Osteoblast (primary cell): ENCODE data around the gene TMEM176A. TPM values are rescaled to one million over a fixed set of nuclear protein-coding genes. Genes with fewer than 3 reads are reported as not detected.

Source experiments
- DNase-seq: peaks from one replicate; pipeline ENCODE4 v3.0.0; 2011; ENCODE audit warnings: low spot score, mixed read lengths; ENCODE audit not compliant: insufficient read length; ENCODE audit errors: missing footprints
- H2AFZ ChIP-seq: 2 replicates; pipeline ENCODE4 v1.6.0; 2011; ENCODE audit warnings: mild to moderate bottlenecking, low read length
- H3K27ac ChIP-seq: 2 replicates; pipeline ENCODE4 v1.5.1; 2011; ENCODE audit warnings: mild to moderate bottlenecking, low read depth, low read length, moderate library complexity
- H3K27me3 ChIP-seq: 2 replicates; pipeline ENCODE4 v1.6.0; 2012; ENCODE audit warnings: mild to moderate bottlenecking, control low read depth, inconsistent platforms, low read length, moderate library complexity; ENCODE audit not compliant: insufficient read depth
- H3K36me3 ChIP-seq: 2 replicates; pipeline ENCODE4 v1.5.1; 2011; ENCODE audit warnings: mild to moderate bottlenecking, low read length, control low read depth, moderate library complexity; ENCODE audit not compliant: insufficient read depth
- H3K4me1 ChIP-seq: 2 replicates; pipeline ENCODE4 v1.5.1; 2011; ENCODE audit warnings: mild to moderate bottlenecking, low read length, control low read depth, moderate library complexity; ENCODE audit not compliant: insufficient read depth
- H3K4me2 ChIP-seq: 2 replicates; pipeline ENCODE4 v1.6.0; 2011; ENCODE audit warnings: mild to moderate bottlenecking, low read length; ENCODE audit not compliant: insufficient read depth
- H3K4me3 ChIP-seq: fragments of 200-600 bp; sonication (generic); 3 replicates; pipeline ENCODE4 v1.5.1; 2012; ENCODE audit warnings: mild to moderate bottlenecking, low read length, inconsistent platforms; ENCODE audit not compliant: insufficient read depth
- H3K79me2 ChIP-seq: 2 replicates; pipeline ENCODE4 v1.6.0; 2012; ENCODE audit warnings: mild to moderate bottlenecking, low read length, control low read depth, inconsistent platforms; ENCODE audit not compliant: insufficient read depth
- H3K9me3 ChIP-seq: 2 replicates; pipeline ENCODE4 v1.5.1; 2011; ENCODE audit warnings: low read depth, low read length, control low read depth
- H4K20me1 ChIP-seq: 2 replicates; pipeline ENCODE4 v1.6.0; 2012; ENCODE audit warnings: mild to moderate bottlenecking, low read length, control low read depth; ENCODE audit not compliant: insufficient read depth
- total RNA-seq: library from RNA; depleted of rRNA; stranded (reverse); fragments of >200 nt; gene quantifications from 2 replicates; pipeline ENCODE4 v1.2.3, GENCODE V29; 2012
- TF ChIP-seq, protein P1 (sequence below): IDR thresholded peaks from 2 replicates; pipeline ENCODE4 v1.5.1; 2011; ENCODE audit warnings: mild to moderate bottlenecking, low read depth, low read length, moderate library complexity; ENCODE audit errors: extremely low read depth

TMEM176A gene
- total RNA-seq, 1 donor, result not detected

DNA sequence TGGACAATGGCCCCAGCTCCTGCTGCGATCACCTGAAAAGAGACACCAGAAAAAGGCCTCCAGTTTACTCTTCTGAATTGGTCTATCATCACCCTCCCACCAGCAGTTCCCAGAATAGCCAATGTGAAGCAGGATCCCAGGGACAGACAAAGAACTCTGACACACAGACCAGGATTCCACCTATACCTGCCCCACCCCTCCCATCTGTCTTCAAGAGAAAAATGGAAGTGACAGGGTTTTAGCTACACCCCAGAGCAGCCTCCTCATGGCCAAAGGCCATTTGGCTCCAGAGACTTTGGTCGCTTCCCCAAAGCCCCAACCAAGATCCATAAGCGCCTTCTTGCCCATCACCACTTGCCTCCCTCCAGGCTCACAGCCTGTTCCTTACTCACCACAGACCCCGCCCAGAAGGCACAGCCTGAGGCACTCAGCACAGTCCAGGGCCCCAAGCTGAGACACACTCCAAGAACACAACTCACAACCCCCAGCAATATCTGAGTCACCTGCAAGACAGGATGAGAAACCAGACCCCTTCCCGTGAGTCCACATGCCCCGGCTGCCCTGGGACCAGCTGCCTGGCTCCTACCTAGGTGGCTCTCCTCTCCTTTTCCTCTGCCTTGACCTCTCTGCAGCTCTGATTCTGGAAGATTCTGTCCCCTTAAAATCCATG lies 6.9 kb upstream of the TMEM176A start:
- Histone ChIP-seq H4K20me1 (no peaks in the 10 kb centered on the region), H3K27ac (no peak overlapping the region), H3K4me3 (no peak overlapping the region), H3K9me3 (no peaks in the 10 kb centered on the region), H3K36me3 (no peaks in the 10 kb centered on the region), H3K4me2 (no peak overlapping the region), H3K79me2 (no peaks in the 10 kb centered on the region), H3K27me3 (peaks cover 2% of the 10 kb centered on the region), H2AFZ (no peak overlapping the region), H3K4me1 (no peaks in the 10 kb centered on the region)
- TF ChIP-seq, protein P1, sequence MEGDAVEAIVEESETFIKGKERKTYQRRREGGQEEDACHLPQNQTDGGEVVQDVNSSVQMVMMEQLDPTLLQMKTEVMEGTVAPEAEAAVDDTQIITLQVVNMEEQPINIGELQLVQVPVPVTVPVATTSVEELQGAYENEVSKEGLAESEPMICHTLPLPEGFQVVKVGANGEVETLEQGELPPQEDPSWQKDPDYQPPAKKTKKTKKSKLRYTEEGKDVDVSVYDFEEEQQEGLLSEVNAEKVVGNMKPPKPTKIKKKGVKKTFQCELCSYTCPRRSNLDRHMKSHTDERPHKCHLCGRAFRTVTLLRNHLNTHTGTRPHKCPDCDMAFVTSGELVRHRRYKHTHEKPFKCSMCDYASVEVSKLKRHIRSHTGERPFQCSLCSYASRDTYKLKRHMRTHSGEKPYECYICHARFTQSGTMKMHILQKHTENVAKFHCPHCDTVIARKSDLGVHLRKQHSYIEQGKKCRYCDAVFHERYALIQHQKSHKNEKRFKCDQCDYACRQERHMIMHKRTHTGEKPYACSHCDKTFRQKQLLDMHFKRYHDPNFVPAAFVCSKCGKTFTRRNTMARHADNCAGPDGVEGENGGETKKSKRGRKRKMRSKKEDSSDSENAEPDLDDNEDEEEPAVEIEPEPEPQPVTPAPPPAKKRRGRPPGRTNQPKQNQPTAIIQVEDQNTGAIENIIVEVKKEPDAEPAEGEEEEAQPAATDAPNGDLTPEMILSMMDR, result no peak
- no peak for DNase-seq

DNA sequence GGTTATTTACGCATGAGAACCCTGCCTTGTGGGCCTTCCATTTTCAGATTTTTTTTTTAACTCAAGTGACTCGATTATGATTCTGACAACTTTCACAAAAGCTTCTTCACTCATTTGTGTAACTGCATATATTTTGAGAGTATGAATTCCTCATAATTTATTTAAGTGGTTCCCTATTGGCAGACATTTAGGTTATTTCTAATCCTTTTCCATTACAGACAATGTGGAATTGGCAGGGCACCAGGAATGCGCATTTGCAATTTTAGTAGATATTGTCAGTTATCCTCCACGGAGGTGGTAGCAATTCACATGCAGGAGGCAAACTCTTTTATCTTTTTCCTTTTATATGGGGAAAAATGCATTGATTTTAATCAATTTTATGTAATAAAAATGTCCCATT lies 2.9 kb upstream of the TMEM176A start:
- no peaks in the 10 kb centered on the region for H3K79me2 ChIP-seq
- H3K4me3 ChIP-seq, result no peak overlapping the region
- peaks cover 31% of the 10 kb centered on the region for H3K27me3 ChIP-seq
- no peak overlapping the region for H3K27ac ChIP-seq
- no peak for DNase-seq
- H3K4me2 ChIP-seq, result no peak overlapping the region
- TF ChIP-seq, protein P1, result no peak
- no peaks in the 10 kb centered on the region for H3K9me3 ChIP-seq
- no peak overlapping the region for H2AFZ ChIP-seq
- no peaks in the 10 kb centered on the region for H4K20me1 ChIP-seq
- no peaks in the 10 kb centered on the region for H3K36me3 ChIP-seq
- no peaks in the 10 kb centered on the region for H3K4me1 ChIP-seq

DNA sequence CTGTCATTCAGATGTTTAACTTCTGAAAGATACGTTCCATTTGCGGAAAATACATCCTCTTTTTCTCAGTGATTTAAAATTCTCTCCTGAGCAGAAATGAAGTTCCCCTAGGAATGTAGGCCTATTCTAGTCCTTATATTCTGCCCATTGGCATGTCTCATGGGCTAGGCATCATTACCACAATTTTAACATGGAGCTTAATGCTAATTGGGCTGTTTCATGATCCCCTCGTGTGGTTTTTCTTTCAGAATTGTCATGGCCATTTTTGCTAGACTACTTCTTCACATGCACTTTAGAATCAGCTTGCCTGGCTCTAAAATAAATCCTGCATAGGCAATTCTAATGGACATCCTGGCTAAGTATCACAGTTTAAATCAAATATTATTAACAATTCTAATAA lies 1.4 kb upstream of the TMEM176A start:
- Histone ChIP-seq H3K36me3 (no peaks in the 10 kb centered on the region), H3K27ac (no peak overlapping the region), H3K27me3 (peaks cover 31% of the 10 kb centered on the region), H3K79me2 (no peaks in the 10 kb centered on the region), H3K4me1 (no peaks in the 10 kb centered on the region), H4K20me1 (no peaks in the 10 kb centered on the region), H3K4me2 (no peak overlapping the region), H2AFZ (no peak overlapping the region), H3K9me3 (no peaks in the 10 kb centered on the region), H3K4me3 (no peak overlapping the region)
- no peak for DNase-seq
- TF ChIP-seq, protein P1, result no peak

DNA sequence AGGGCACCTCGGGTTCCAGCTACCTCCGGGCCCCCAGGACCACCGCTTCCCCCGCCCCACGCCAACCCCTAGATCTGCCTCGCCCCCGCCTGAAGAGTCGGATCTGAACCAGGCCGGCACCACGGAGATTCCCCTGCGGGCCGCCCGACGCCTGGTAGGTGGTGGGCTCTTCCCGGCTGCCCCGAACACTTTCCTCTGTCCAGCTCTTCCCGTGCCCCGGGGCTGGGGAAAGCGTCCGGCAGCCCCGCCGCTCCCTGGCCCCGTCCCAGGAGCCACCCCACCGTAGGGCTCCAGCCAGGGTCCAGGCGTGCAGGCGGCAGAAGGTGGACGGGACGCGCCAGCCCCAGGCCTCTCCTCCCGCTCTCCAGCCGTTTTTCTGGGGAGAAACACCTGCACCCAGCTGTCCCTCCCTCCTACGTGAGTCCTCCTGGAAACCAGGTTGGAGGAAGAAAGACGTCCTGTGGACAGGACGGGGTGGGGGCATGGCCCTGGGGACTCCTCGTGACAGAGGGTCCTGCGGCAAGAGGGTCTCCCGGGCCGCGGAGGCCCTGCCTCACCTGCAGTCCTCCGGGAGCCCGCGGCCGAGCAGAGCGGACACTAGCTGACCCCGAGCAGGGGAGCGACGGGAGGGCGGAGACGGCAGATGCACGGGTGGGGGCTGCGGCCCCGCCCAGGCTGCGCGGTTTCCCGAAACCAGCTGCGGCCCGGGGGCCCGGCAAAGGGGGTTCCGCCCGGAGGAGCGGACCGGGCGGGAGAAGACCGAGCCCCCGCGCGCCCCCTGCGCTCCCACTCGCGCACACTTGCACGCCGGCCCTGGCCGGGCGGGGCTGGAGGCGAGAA lies 608 bp upstream of the TMEM176A start, which contains the start of gene TMEM176B:
Gene TMEM176B (minus strand): TSS at position 624 of the 840 bp plus-strand sequence. CDS start 3,795 bp downstream, outside the sequence.
- H3K4me1 ChIP-seq, result no peaks in the 10 kb centered on the region
- H4K20me1 ChIP-seq, result no peaks in the 10 kb centered on the region
- TF ChIP-seq, protein P1, result no peak
- no peak within 1 kb of the TSS for H3K27ac ChIP-seq
- peaks cover 31% of the 10 kb centered on the region for H3K27me3 ChIP-seq
- no peak within 1 kb of the TSS for H3K4me3 ChIP-seq
- no peak within 1 kb of the TSS for H3K4me2 ChIP-seq
- no peak for DNase-seq
- no peaks in the 10 kb centered on the region for H3K36me3 ChIP-seq
- H3K79me2 ChIP-seq, result no peaks in the 10 kb centered on the region
- H3K9me3 ChIP-seq, result no peaks in the 10 kb centered on the region
- H2AFZ ChIP-seq, result no peak within 1 kb of the TSS
